Thymus (tissue), 11 donors: ENCODE results near the gene LSM4. TPM values are rescaled to one million over a fixed set of nuclear protein-coding genes. Genes with fewer than 3 reads are reported as not detected.
A peak's percentile ranks its signal among the peaks of the same experiment; 100 is the strongest.

Experiments
- DNase-seq, 9 donors: peaks; one replicate each; pipeline ENCODE4 v3.0.0-alpha.2; 2013; ENCODE audit warnings: low spot score in 9 of 9, low read depth in 6 of 9, missing footprints in 1 of 9
- H3K27ac ChIP-seq, 2 donors: one replicate each; pipeline ENCODE4 v1.5.1; 2013; ENCODE audit warnings: control low read depth in 1 of 2, low read depth in 1 of 2, low read length in 1 of 2, mild to moderate bottlenecking in 1 of 2, moderate library complexity in 1 of 2
- H3K27me3 ChIP-seq, 2 donors: one replicate each; pipeline ENCODE4 v1.5.1; 2013; ENCODE audit warnings: low read length in 1 of 2; ENCODE audit not compliant: control insufficient read depth in 2 of 2, insufficient read depth in 1 of 2
- H3K36me3 ChIP-seq, 2 donors: one replicate each; pipeline ENCODE4 v1.5.1; 2013; ENCODE audit warnings: low read length in 1 of 2, mild to moderate bottlenecking in 1 of 2, moderate library complexity in 1 of 2; ENCODE audit not compliant: control insufficient read depth in 2 of 2, insufficient read depth in 2 of 2
- H3K4me1 ChIP-seq, 2 donors: one replicate each; pipeline ENCODE4 v1.5.1; 2013; ENCODE audit warnings: low read length in 2 of 2; ENCODE audit not compliant: control insufficient read depth in 2 of 2, insufficient read depth in 2 of 2
- H3K4me3 ChIP-seq, 2 donors: one replicate each; pipeline ENCODE4 v1.5.1; 2013; ENCODE audit warnings: low read length in 2 of 2, control low read depth in 1 of 2, mild to moderate bottlenecking in 1 of 2
- H3K9me3 ChIP-seq, 2 donors: one replicate each; pipeline ENCODE4 v1.5.1; 2013; ENCODE audit warnings: low read length in 1 of 2, mild to moderate bottlenecking in 1 of 2; ENCODE audit not compliant: control insufficient read depth in 2 of 2, insufficient read depth in 1 of 2
- WGBS: extraction: QIAGEN DNeasy Blood & Tissue Kit; methylation state at CpG from one replicate; pipeline ENCODE4 v1.1.7; 2013; 5-methylcytosine and 5-hydroxymethylcytosine counted together
- polyA plus RNA-seq: library from polyadenylated mRNA; stranded (reverse); fragments of 200-250 nt; gene quantifications from one replicate; pipeline ENCODE4 v1.2.3, GENCODE V29; 2013
- total RNA-seq: library from RNA; stranded (reverse); fragments of 120-200 nt; gene quantifications from one replicate; pipeline ENCODE4 v1.2.4, GENCODE V29; 2013
- donor health status: healthy.

LSM4 gene
- total and polyA plus RNA-seq, 2 donors: 147 to 190 TPM

DNA sequence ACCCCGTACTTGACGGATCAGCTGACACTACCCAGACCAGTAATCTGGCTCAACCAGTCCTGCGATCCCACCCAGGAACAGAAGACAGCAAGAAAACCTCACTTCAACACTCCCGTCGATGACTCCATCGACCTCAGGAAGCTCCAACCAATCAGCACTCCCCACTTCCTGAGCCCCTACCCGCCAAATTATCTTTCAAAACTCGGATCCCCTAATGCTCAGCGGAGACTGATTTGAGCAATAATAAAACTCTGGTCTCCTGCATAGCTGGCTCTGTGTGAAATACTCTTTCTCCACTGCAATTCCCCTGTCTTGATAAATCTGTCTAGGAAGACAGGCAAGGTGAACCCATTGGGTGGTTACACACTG is 1.2 kb downstream of the LSM4 start:
- Histone ChIP-seq H3K4me3 (peak overlapping the region; percentile 94 to 97), H3K4me1 (peaks cover 32 to 67% of the 10 kb centered on the region in 2 donors), H3K27ac (peak overlapping the region; percentile 64 to 92), H3K9me3 (peaks cover 0 to 3% of the 10 kb centered on the region in 2 donors), H3K36me3 (peaks cover 3 to 15% of the 10 kb centered on the region in 2 donors), H3K27me3 (no peaks in the 10 kb centered on the region)
- 7% methylated on average over 9 of the region's 9 CpGs for WGBS
- peak in 4 of 9 donors; percentile 18 to 66 (median 35) for DNase-seq

- Histone ChIP-seq H3K9me3 (peaks cover 0 to 1% of the 10 kb centered on the region in 2 donors), H3K4me1 (peaks cover 32 to 72% of the 10 kb centered on the region in 2 donors), H3K27me3 (no peaks in the 10 kb centered on the region), H3K4me3 (peak overlapping the region in 1 of 2 donors; percentile 97), H3K36me3 (peaks cover 4 to 15% of the 10 kb centered on the region in 2 donors), H3K27ac (peak overlapping the region; percentile 64 to 92)
- WGBS: 90% methylated on average over 14 of the region's 14 CpGs
- DNase-seq: no peak
These were observed 1.8 kb downstream of the LSM4 start for GRCh38 chr19:18320865-18321733.

DNA sequence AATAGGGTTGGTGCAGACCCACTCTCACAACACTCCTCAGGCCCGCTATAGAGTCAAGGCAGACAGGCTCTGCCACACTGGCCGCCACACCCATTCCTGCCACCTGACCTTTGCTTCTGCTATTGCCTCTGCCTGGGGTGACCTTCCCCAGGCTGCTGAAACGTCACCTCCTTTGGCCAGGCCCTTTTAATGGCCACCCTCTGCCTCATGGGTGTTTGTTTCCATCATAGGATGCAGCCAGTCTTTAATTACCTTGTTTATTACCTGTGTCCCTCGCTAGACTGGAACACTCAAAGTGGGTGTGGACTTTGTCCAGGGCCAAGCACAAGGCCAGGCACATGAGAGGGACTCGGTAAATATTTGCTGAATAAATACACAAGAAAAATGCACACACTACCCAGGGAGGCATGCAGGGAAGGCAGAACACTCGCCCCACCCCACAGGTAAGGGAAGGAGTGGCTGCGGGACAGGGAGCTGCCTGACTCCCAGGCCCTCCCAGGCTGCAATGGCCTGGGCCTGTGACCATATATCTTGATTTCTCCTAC is 3.2 kb downstream of the LSM4 start:
- H3K4me1 ChIP-seq: peaks cover 32 to 74% of the 10 kb centered on the region in 2 donors
- WGBS: 97% methylated on average over 7 of the region's 7 CpGs

GRCh38 chr19:18317961-18318800 is 4.7 kb downstream of the LSM4 start:
- peak in 4 of 9 donors; percentile 28 to 70 (median 45) for DNase-seq
- peak overlapping the region; percentile 79 to 82 for H3K27ac ChIP-seq
- no peaks in the 10 kb centered on the region for H3K9me3 ChIP-seq
- H3K4me1 ChIP-seq: peaks cover 26 to 61% of the 10 kb centered on the region in 2 donors
- 22% methylated on average over 18 of the region's 18 CpGs for WGBS
- peaks cover 23 to 37% of the 10 kb centered on the region in 2 donors for H3K36me3 ChIP-seq
- H3K4me3 ChIP-seq: peak overlapping the region in 1 of 2 donors; percentile 9
- no peaks in the 10 kb centered on the region for H3K27me3 ChIP-seq

More for the DNA sequence above, 3.2 kb downstream of the LSM4 start:
- peaks cover 12 to 22% of the 10 kb centered on the region in 2 donors for H3K36me3 ChIP-seq
- no peak overlapping the region for H3K4me3 ChIP-seq
- no peak overlapping the region for H3K27ac ChIP-seq
- H3K27me3 ChIP-seq: no peaks in the 10 kb centered on the region
- H3K9me3 ChIP-seq: no peaks in the 10 kb centered on the region
- DNase-seq: no peak

DNA sequence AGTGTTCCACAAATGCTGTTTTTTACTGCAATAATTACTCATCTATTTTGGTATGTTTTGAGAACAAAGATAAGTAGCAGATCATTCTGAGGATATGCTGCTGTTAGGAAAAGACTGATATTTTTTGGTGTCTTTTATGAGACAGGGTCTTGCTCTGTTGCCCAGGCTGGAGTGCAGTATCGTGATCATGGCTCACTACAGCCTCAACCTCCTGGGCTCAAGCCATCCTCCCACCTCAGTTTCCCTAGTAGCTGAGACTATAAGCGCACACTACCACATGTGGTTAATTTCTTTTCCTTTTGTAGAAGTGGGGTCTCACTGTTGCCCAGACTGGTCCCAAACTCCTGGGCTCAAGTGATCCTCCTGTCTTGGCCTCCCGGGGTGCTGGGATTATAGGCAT is 9.5 kb downstream of the LSM4 start:
- Histone ChIP-seq H3K36me3 (peaks cover 67% of the 10 kb centered on the region in 2 donors), H3K27ac (no peak overlapping the region)
- 98% methylated on average over 3 of the region's 3 CpGs for WGBS

DNA sequence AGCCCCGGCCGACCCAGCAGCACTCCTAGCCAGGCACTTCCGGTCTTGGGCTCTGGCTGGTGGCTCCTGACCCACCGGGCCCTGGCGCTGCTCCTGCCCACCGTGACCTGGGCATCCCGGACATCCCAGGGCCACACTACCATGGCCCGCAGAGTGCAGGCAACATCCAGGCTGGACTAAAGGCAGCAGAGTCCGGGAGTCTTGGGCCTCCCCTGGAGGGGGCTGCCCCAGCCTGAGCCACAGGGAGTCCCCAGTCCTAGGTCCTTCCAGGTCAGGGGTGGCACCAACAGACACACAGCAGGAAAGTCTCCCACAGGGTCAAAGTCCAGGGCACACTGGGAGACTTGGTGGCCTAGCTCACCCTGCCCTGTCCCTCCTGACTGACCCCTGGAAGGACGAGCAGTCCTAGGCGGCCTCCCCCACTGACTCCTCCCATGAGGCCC is 10.8 kb downstream of the LSM4 start:
- no peak overlapping the region for H3K27ac ChIP-seq
- 97% methylated on average over 11 of the region's 11 CpGs for WGBS
- H3K27me3 ChIP-seq: no peaks in the 10 kb centered on the region
- no peak overlapping the region for H3K4me3 ChIP-seq
- H3K36me3 ChIP-seq: peaks cover 78 to 80% of the 10 kb centered on the region in 2 donors
- peaks cover 0 to 24% of the 10 kb centered on the region in 2 donors for H3K4me1 ChIP-seq
- H3K9me3 ChIP-seq: peaks cover 2 to 3% of the 10 kb centered on the region in 2 donors
- DNase-seq: no peak

More for the DNA sequence above, 9.5 kb downstream of the LSM4 start:
- no peak overlapping the region for H3K4me3 ChIP-seq
- no peaks in the 10 kb centered on the region for H3K27me3 ChIP-seq
- peaks cover 9 to 29% of the 10 kb centered on the region in 2 donors for H3K4me1 ChIP-seq
- no peak for DNase-seq
- peaks cover 0 to 2% of the 10 kb centered on the region in 2 donors for H3K9me3 ChIP-seq

GRCh38 chr19:18311502-18312091 is 11.3 kb downstream of the LSM4 start:
- Histone ChIP-seq H3K27ac (no peak overlapping the region), H3K4me3 (no peak overlapping the region), H3K4me1 (peaks cover 0 to 26% of the 10 kb centered on the region in 2 donors), H3K36me3 (peaks cover 82 to 85% of the 10 kb centered on the region in 2 donors), H3K9me3 (peaks cover 2 to 3% of the 10 kb centered on the region in 2 donors), H3K27me3 (no peaks in the 10 kb centered on the region)
- 97% methylated on average over 22 of the region's 22 CpGs for WGBS
- no peak for DNase-seq

DNA sequence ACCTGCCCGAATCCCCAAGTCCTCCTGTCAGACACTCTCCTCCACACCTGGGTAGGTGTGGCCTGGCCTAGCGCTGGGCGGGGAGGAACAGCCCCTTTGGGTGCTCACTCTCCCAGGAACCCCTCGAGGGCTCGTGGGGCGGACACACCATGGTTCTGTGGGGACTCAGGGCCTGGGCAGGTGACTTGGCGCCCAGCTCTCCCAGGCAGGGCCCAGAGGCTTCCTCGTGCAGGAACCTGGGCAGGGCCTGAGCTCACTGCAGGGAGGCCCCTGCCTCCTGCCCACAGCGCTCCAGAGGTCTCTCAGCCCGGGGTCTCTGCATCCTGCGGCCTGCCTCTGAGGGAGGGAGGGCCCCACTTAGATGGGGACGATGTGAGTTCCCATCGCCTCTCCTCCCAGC is 11.9 kb downstream of the LSM4 start:
- H3K4me3 ChIP-seq: no peak overlapping the region
- WGBS: 98% methylated on average over 13 of the region's 13 CpGs
- H3K36me3 ChIP-seq: peaks cover 86 to 91% of the 10 kb centered on the region in 2 donors

More for the DNA sequence above, 11.9 kb downstream of the LSM4 start:
- peaks cover 0 to 27% of the 10 kb centered on the region in 2 donors for H3K4me1 ChIP-seq
- no peaks in the 10 kb centered on the region for H3K27me3 ChIP-seq
- peaks cover 2 to 3% of the 10 kb centered on the region in 2 donors for H3K9me3 ChIP-seq
- no peak overlapping the region for H3K27ac ChIP-seq
- DNase-seq: no peak
